Sigmoid colon (tissue), 3 donors: Measurements from ENCODE around the gene PREB.
A peak's percentile ranks its signal among the peaks of the same experiment; 100 is the strongest.

Experiments
- CTCF ChIP-seq, 4 experiments: fragments of 450-650 bp in 3 of 4; fragments of 200-600 bp in 1 of 4; IDR thresholded peaks; one replicate each; pipeline ENCODE4 v1.5.1; 2016 to 2019; ENCODE audit warnings: antibody characterized with exemption in 4 of 4, mild to moderate bottlenecking in 3 of 4, moderate library complexity in 2 of 4
- POLR2A ChIP-seq, 2 donors: fragments of 450-650 bp; IDR thresholded peaks; one replicate each; pipeline ENCODE4 v1.6.1; 2016; ENCODE audit warnings: antibody characterized with exemption in 2 of 2, mild to moderate bottlenecking in 2 of 2, moderate library complexity in 2 of 2

GRCh38 chr2:27085062-27085672 is 49.3 kb downstream of the PREB start:
- peak in 1 of 4 experiments; percentile 36 for TF ChIP-seq CTCF (IDR thresholded peaks at IDR 0.05)
- TF ChIP-seq POLR2A (IDR thresholded peaks at IDR 0.05) = no peak
